A549 (cell line): Measurements from ENCODE around the gene ZBTB47. TPM values are rescaled to one million over a fixed set of nuclear protein-coding genes. Genes with fewer than 3 reads are reported as not detected.

Source experiments
- ATAC-seq, 2 experiments: fragments of 200-7000 bp in 1 of 2; fragments of >200 bp in 1 of 2; cut with Nextera tagmentation in 1 of 2; cut with Tn5 transposase in 1 of 2; 3 replicates each; pipeline versions ENCODE4 v1.8.0 to v1.9.1; 2018 to 2020; ENCODE audit warnings: mild to moderate bottlenecking in 1 of 2, moderate library complexity in 1 of 2
- CTCF ChIA-PET: fragments of 300-600 bp; sonication (Branson Sonifier 250); formaldehyde crosslinking; extraction: SDS; loops from one replicate; lab custom pipeline; 2021; ENCODE audit warnings: antibody characterized with exemption, inconsistent platforms; lab: Yijun Ruan, JAX
- POLR2A ChIA-PET: fragments of 350-600 bp; formaldehyde crosslinking; extraction: SDS; loops from one replicate; lab custom pipeline; 2021; ENCODE audit warnings: antibody characterized with exemption, inconsistent platforms; lab: Yijun Ruan, JAX
- DNase-seq, 2 experiments: peaks; one replicate each; pipeline versions ENCODE4 v3.0.0 to v3.0.0-alpha.2; 2011 to 2016; ENCODE audit warnings: low read depth in 1 of 2, low spot score in 1 of 2
- FAIRE-seq: peaks from 2 replicates; lab custom pipeline; 2011; peaks lifted over from hg19 to GRCh38; lab: Jason Lieb, UNC
- H3K27ac ChIP-seq, 2 experiments: fragments of >200 bp; sonication (Bioruptor Twin); formaldehyde crosslinking; 3 replicates each; pipeline ENCODE4 v1.5.1; 2016 to 2017
- H3K4me1 ChIP-seq: fragments of >200 bp; sonication (Bioruptor Twin); formaldehyde crosslinking; 3 replicates; pipeline ENCODE4 v1.6.1; 2016
- H3K4me2 ChIP-seq: fragments of >200 bp; sonication (Bioruptor Twin); formaldehyde crosslinking; 3 replicates; pipeline ENCODE4 v1.6.1; 2016
- H3K4me3 ChIP-seq: fragments of >200 bp; sonication (Bioruptor Twin); formaldehyde crosslinking; 3 replicates; pipeline ENCODE4 v1.5.1; 2016
- H3K9me3 ChIP-seq: fragments of >200 bp; sonication (Bioruptor Twin); formaldehyde crosslinking; 3 replicates; pipeline ENCODE4 v1.6.1; 2016
- BHLHE40 ChIP-seq: IDR thresholded peaks from 2 replicates; pipeline ENCODE4 v1.6.1; 2012; ENCODE audit warnings: low read depth, low read length, inconsistent platforms
- CEBPB ChIP-seq, 2 experiments: fragments of >200 bp in 1 of 2; sonication (Bioruptor Twin) in 1 of 2; formaldehyde crosslinking in 1 of 2; IDR thresholded peaks; 2 replicates each; pipeline ENCODE4 v1.6.1; 2012 to 2016
- CHD2 ChIP-seq: fragments of 150-350 bp; IDR thresholded peaks from 2 replicates; pipeline ENCODE4 v1.6.1; 2014; ENCODE audit warnings: low read length; ENCODE audit not compliant: partially characterized antibody
- CHD4 ChIP-seq: fragments of 200-600 bp; sonication (generic); IDR thresholded peaks from 2 replicates; pipeline ENCODE4 v1.6.1; 2016; ENCODE audit warnings: antibody characterized with exemption, mild to moderate bottlenecking, borderline replicate concordance
- E2F6 ChIP-seq: IDR thresholded peaks from 2 replicates; pipeline ENCODE4 v1.6.1; 2012; ENCODE audit warnings: low read depth, borderline replicate concordance
- EHF ChIP-seq: fragments of 250-450 bp; sonication (Bioruptor Pico); IDR thresholded peaks from 2 replicates; pipeline ENCODE4 v1.5.0; 2020; ENCODE audit warnings: mild to moderate bottlenecking
- EHMT2 ChIP-seq: fragments of 200-600 bp; sonication (generic); IDR thresholded peaks from 2 replicates; pipeline ENCODE4 v1.6.1; 2016; ENCODE audit warnings: antibody characterized with exemption, low read depth, mild to moderate bottlenecking, moderate library complexity
- FOSL2 ChIP-seq, 2 experiments: fragments of 450-650 bp in 1 of 2; fragments of >200 bp in 1 of 2; sonication (Bioruptor Twin) in 1 of 2; formaldehyde crosslinking; IDR thresholded peaks; 2 replicates each; pipeline versions ENCODE4 v1.5.0 to v1.6.1; 2016 to 2020; ENCODE audit warnings: mild to moderate bottlenecking in 1 of 2, moderate library complexity in 1 of 2
- FOXS1 ChIP-seq: fragments of 250-450 bp; sonication (Bioruptor Pico); IDR thresholded peaks from 2 replicates; pipeline ENCODE4 v1.5.0; 2020; ENCODE audit warnings: mild to moderate bottlenecking, moderate library complexity
- GATA3 ChIP-seq: IDR thresholded peaks from 2 replicates; pipeline ENCODE4 v1.6.1; 2012; ENCODE audit warnings: borderline replicate concordance
- HMGXB4 ChIP-seq: fragments of 250-450 bp; sonication (Bioruptor Pico); IDR thresholded peaks from 2 replicates; pipeline ENCODE4 v1.5.0; 2021; ENCODE audit warnings: mild to moderate bottlenecking, moderate library complexity, borderline replicate concordance
- HOXA7 ChIP-seq: fragments of 250-450 bp; sonication (Bioruptor Pico); IDR thresholded peaks from 2 replicates; pipeline ENCODE4 v1.5.0; 2020; ENCODE audit warnings: mild to moderate bottlenecking, moderate library complexity
- JUNB ChIP-seq: fragments of >200 bp; sonication (Bioruptor Twin); formaldehyde crosslinking; IDR thresholded peaks from 2 replicates; pipeline ENCODE4 v1.6.1; 2016
- KDM1A ChIP-seq: fragments of 200-600 bp; sonication (generic); IDR thresholded peaks from 2 replicates; pipeline ENCODE4 v1.6.1; 2016; ENCODE audit warnings: low read depth, mild to moderate bottlenecking
- KDM5A ChIP-seq: fragments of 200-600 bp; sonication (generic); IDR thresholded peaks from 2 replicates; pipeline ENCODE4 v1.6.1; 2016; ENCODE audit warnings: antibody characterized with exemption, mild to moderate bottlenecking
- NFE2L2 ChIP-seq: fragments of 150-350 bp; conservative IDR thresholded peaks from 2 replicates; pipeline ENCODE4 v1.6.1; 2014; ENCODE audit warnings: low read length
- RFX5 ChIP-seq: fragments of 450-650 bp; IDR thresholded peaks from 2 replicates; pipeline ENCODE4 v1.7.1; 2014; ENCODE audit warnings: antibody characterized with exemption, mild to moderate bottlenecking, moderate library complexity
- SREBF2 ChIP-seq: fragments of 450-650 bp; IDR thresholded peaks from 2 replicates; pipeline ENCODE4 v1.6.1; 2014; ENCODE audit warnings: mild to moderate bottlenecking, moderate library complexity
- TP53 ChIP-seq: fragments of 250-450 bp; sonication (Bioruptor Pico); IDR thresholded peaks from 2 replicates; pipeline ENCODE4 v1.5.0; 2021; ENCODE audit warnings: mild to moderate bottlenecking, moderate library complexity
- ZNF302 ChIP-seq: fragments of 250-450 bp; sonication (Bioruptor Pico); IDR thresholded peaks from 2 replicates; pipeline ENCODE4 v1.9.0; 2021; ENCODE audit warnings: inconsistent platforms, mild to moderate bottlenecking, moderate library complexity
- WGBS: methylation state at CpG from one replicate; pipeline ENCODE4 v1.1.6; 2017; ENCODE audit errors: missing lambda C conversion rate; 5-methylcytosine and 5-hydroxymethylcytosine counted together
- polyA plus RNA-seq, 4 experiments: library from polyadenylated mRNA; depleted of rRNA in 3 of 4; stranded (reverse); fragments of >200 nt; fragmentation: RNase III in 1 of 4; extraction: RNeasy Plus Mini Kit Qiagen cat#74134 plus additional on column Dnase treatment in 1 of 4; gene quantifications; 2 replicates in 3 of 4; 3 replicates in 1 of 4; pipeline ENCODE4 v1.2.3, GENCODE V29; 2011 to 2017
- TF ChIP-seq, protein P1 (sequence below): fragments of 200-600 bp; sonication (generic); IDR thresholded peaks from 2 replicates; pipeline ENCODE4 v1.6.1; 2016; ENCODE audit warnings: antibody characterized with exemption, mild to moderate bottlenecking, moderate library complexity

The ZBTB47 gene
- polyA plus RNA-seq, 2 of the 4 experiments (the other 2 are of a cell fraction) = 2.5 to 6.8 TPM

DNA sequence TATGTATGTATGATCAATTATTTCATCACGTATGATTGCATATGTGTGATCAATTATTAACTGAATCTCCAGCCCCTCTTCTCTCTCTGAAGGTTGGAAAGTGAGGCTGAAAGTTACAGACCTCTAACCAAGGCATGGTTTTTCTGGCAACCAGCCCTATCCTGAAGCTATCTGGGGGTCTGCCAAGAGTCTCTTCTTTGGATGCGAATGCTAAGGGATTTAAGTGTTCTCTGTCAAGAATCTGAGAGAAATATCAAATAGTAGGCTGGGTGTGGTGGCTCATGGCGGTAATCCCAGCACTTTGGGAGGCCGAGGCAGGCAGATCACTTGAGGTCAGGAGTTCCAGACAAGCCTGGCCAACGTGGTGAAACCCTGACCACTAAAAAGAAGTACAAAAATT is 44.9 kb upstream of the ZBTB47 start:
- WGBS = 91% methylated on average over 5 of the region's 5 CpGs
- peaks cover 37% of the 10 kb centered on the region; the same call in 2 of the 3 replicates for H3K4me1 ChIP-seq
- DNase-seq (no peak), ATAC-seq (no peak), FAIRE-seq (no peak)
- H3K4me2 ChIP-seq = no peak overlapping the region
- no peak overlapping the region for H3K27ac ChIP-seq
- ChIA-PET POLR2A (interaction anchor here (0.9 kb wide), 1 partner anchor 8 kb away, joined by 3 read pairs; no protein-coding TSS in a partner anchor), CTCF (no interaction called here)
- no peak overlapping the region for H3K4me3 ChIP-seq
- H3K9me3 ChIP-seq = no peaks in the 10 kb centered on the region
- no peak for TF ChIP-seq CEBPB (IDR thresholded peaks at IDR 0.05)
- TF ChIP-seq E2F6 = no peak
- TF ChIP-seq KDM5A = no peak

DNA sequence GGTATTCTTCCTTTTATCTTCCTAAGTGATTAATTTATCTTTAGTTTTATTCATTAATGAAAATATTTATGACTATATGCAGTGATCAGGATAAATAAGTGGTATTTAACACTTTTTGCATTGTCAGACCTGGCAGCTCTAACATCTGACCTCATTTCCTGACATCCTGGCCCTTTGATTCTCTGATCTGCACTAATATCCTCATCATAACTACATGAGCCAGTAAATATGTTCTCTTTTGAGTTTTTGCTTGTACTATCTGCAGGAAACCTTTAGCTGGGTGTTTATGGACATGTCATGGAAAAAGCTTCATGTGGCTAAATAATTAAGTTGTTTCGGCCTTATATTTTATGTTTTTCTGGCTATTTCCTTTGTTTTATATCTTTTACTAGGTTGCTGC is 42.5 kb upstream of the ZBTB47 start:
- H3K27ac ChIP-seq = no peak overlapping the region
- WGBS = 93% methylated on average over 1 of the region's 1 CpG
- 0 out of 3 replicates have a peak overlapping the region, but pooled peaks have one; percentile 9 for H3K4me2 ChIP-seq
- DNase-seq = no peak
- no peaks in the 10 kb centered on the region for H3K9me3 ChIP-seq
- peaks cover 15% of the 10 kb centered on the region; the same call in 2 of the 3 replicates for H3K4me1 ChIP-seq
- FAIRE-seq = no peak
- no peak for ATAC-seq
- TF ChIP-seq FOXS1 = no peak
- no peak for TF ChIP-seq SREBF2
- TF ChIP-seq KDM5A = no peak
- no peak for TF ChIP-seq BHLHE40
- no peak for TF ChIP-seq KDM1A
- TF ChIP-seq, all 56 proteins: peak for 0
- CTCF ChIA-PET = interaction anchor here (0.7 kb wide), 1 partner anchor 193 kb away, joined by 3 read pairs; the partner anchor contains the start of gene HIGD1A
- no peak overlapping the region for H3K4me3 ChIP-seq
- POLR2A ChIA-PET = no interaction called here

GRCh38 chr3:42612217-42612616 is 41.3 kb upstream of the ZBTB47 start:
- ATAC-seq (no peak), DNase-seq (no peak), FAIRE-seq (no peak)
- Histone ChIP-seq H3K9me3 (no peaks in the 10 kb centered on the region), H3K4me2 (no peak overlapping the region), H3K27ac (no peak overlapping the region), H3K4me3 (no peak overlapping the region), H3K4me1 (peaks cover 11% of the 10 kb centered on the region; the same call in 2 of the 3 replicates)
- 92% methylated on average over 1 of the region's 1 CpG for WGBS
- CTCF ChIA-PET = interaction anchor here (0.8 to 0.9 kb wide), 2 partner anchors 12 to 133 kb away, joined by 3 read pairs; no protein-coding TSS in a partner anchor
- TF ChIP-seq EHF (no peak), HMGXB4 (CRISPR knock-in tag) (no peak), FOSL2 (IDR thresholded peaks at IDR 0.05) (no peak), FOSL2 (CRISPR knock-in tag; IDR thresholded peaks at IDR 0.05) (no peak), RFX5 (no peak), CHD4 (no peak), JUNB (no peak), NFE2L2 (no peak), HOXA7 (CRISPR knock-in tag) (no peak), GATA3 (no peak), ZNF302 (no peak), EHMT2 (no peak), CHD2 (no peak), TP53 (CRISPR knock-in tag) (no peak)
- TF ChIP-seq, protein P1, sequence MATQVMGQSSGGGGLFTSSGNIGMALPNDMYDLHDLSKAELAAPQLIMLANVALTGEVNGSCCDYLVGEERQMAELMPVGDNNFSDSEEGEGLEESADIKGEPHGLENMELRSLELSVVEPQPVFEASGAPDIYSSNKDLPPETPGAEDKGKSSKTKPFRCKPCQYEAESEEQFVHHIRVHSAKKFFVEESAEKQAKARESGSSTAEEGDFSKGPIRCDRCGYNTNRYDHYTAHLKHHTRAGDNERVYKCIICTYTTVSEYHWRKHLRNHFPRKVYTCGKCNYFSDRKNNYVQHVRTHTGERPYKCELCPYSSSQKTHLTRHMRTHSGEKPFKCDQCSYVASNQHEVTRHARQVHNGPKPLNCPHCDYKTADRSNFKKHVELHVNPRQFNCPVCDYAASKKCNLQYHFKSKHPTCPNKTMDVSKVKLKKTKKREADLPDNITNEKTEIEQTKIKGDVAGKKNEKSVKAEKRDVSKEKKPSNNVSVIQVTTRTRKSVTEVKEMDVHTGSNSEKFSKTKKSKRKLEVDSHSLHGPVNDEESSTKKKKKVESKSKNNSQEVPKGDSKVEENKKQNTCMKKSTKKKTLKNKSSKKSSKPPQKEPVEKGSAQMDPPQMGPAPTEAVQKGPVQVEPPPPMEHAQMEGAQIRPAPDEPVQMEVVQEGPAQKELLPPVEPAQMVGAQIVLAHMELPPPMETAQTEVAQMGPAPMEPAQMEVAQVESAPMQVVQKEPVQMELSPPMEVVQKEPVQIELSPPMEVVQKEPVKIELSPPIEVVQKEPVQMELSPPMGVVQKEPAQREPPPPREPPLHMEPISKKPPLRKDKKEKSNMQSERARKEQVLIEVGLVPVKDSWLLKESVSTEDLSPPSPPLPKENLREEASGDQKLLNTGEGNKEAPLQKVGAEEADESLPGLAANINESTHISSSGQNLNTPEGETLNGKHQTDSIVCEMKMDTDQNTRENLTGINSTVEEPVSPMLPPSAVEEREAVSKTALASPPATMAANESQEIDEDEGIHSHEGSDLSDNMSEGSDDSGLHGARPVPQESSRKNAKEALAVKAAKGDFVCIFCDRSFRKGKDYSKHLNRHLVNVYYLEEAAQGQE = no peak
- POLR2A ChIA-PET = no interaction called here
